Activated CD4-positive, alpha-beta memory T cell treated with anti-CD3 and anti-CD28 coated beads, Interleukin-2, amount 10 ng/mL, durations not matched to agents 7 days and 5 days (primary cell): ENCODE measurements around the gene EFTUD2. TPM values are rescaled to one million over a fixed set of nuclear protein-coding genes. Genes with fewer than 3 reads are reported as not detected.

Experiments used
- CTCF ChIA-PET: fragments of 350-600 bp; sonication (Branson Sonifier 250); formaldehyde crosslinking; loops from one replicate; lab custom pipeline; 2021; ENCODE audit warnings: antibody characterized with exemption, inconsistent platforms; lab: Charles Lee
- POLR2A ChIA-PET: fragments of 350-600 bp; sonication (Branson Sonifier 250); formaldehyde crosslinking; loops from one replicate; lab custom pipeline; 2021; ENCODE audit warnings: antibody characterized with exemption; lab: Charles Lee
- DNase-seq: peaks from one replicate; pipeline ENCODE4 v3.0.0-alpha.2; 2020
- H3K27ac Mint-ChIP-seq: one replicate; pipeline ENCODE4 v1.8.0; 2021; ENCODE audit warnings: mild to moderate bottlenecking, mixed read lengths
- H3K27me3 Mint-ChIP-seq: one replicate; pipeline ENCODE4 v1.8.0; 2021; ENCODE audit warnings: mixed read lengths
- H3K36me3 Mint-ChIP-seq: one replicate; pipeline ENCODE4 v1.8.0; 2021; ENCODE audit warnings: low read depth, mixed read lengths
- H3K4me1 Mint-ChIP-seq: one replicate; pipeline ENCODE4 v1.8.0; 2021; ENCODE audit warnings: mixed read lengths
- H3K4me3 Mint-ChIP-seq: one replicate; pipeline ENCODE4 v1.8.0; 2021; ENCODE audit warnings: mild to moderate bottlenecking, mixed read lengths
- H3K9me3 Mint-ChIP-seq: one replicate; pipeline ENCODE4 v1.8.0; 2021; ENCODE audit warnings: mixed read lengths
- total RNA-seq, 2 experiments: library from RNA; stranded (reverse); gene quantifications; one replicate each; pipeline ENCODE4 v1.2.3, GENCODE V29; 2021

Gene EFTUD2
- total RNA-seq, 2 experiments from 2014 or later = 102 to 114 TPM

DNA sequence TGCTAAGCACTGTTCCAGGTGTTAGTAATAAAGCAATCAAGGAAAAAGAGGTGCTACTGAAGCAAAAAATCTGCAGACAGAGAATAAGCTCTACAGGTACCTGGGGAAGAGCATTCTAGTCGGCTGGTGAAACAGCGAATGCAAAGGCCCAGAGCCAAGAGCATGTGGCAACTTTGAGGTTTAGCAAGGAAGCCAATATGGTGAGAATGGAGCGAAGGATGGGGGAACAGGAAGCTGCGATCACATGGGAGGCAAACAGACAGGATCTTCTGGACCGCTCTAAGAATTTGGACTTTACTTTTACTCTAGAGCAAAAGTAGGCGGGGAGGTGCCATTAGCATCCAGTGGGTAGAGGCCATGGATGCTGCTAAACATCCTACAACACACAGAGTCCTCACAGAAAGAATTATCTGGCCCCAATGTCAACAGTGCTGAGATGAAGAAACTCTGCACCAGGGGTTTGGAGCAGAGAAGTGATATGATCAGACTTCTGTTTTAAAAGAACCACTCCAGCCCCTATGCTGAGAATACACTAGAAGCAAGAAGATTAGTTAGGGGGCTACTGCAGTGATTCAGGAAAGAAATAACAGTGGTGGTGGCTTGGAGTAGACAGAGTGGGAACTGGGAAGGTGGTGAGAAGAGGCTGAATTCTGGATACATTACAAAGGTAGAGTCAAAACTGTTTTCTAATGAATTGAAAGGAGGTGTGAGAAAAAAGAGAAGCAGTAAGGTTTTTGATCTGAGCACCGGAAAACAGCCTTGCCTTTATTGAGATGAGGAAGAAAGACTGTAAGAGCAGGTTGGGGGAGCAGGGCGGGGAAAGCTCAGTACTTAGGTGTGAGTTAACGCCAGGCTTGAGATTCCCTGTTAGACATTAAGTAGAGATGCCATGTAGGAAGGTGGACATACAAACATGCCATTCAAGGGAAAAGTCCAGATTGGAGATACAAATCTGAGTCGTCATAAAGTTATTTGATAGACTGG lies 11.0 kb downstream of the EFTUD2 start:
- no peak overlapping the region for H3K27ac Mint-ChIP-seq
- POLR2A ChIA-PET = interaction anchor here (0.9 to 1.2 kb wide), 2 partner anchors 10 to 21 kb away, joined by 3 to 5 read pairs; no protein-coding TSS in a partner anchor
- H3K27me3 Mint-ChIP-seq = no peaks in the 10 kb centered on the region
- H3K4me3 Mint-ChIP-seq = no peak overlapping the region
- CTCF ChIA-PET = no interaction called here
- peaks cover 12% of the 10 kb centered on the region for H3K4me1 Mint-ChIP-seq
- peak; percentile 24 for DNase-seq
- peaks cover 35% of the 10 kb centered on the region for H3K36me3 Mint-ChIP-seq
- no peaks in the 10 kb centered on the region for H3K9me3 Mint-ChIP-seq

DNA sequence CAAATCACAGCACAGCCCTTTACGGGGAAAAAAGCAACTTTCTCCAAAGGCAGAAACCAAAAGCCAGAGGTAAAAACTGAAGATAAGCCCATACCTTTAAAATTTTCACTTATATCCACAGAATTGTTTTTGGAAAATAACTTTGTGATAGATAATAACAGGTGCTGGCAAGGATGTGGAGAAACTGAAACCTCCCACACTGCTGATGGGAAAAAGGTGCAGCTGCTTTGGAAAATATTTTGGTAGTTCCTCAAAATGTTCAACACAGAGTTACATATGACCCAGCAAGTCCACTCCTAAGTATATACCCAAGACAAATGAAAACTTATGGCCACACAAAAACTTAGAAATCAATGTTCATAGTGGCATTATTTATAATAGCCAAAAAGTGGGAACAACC lies 12.2 kb downstream of the EFTUD2 start:
- no peaks in the 10 kb centered on the region for H3K27me3 Mint-ChIP-seq
- H3K4me3 Mint-ChIP-seq = no peak overlapping the region
- peaks cover 11% of the 10 kb centered on the region for H3K4me1 Mint-ChIP-seq
- DNase-seq = no peak
- H3K9me3 Mint-ChIP-seq = no peaks in the 10 kb centered on the region
- H3K36me3 Mint-ChIP-seq = peaks cover 45% of the 10 kb centered on the region
- CTCF ChIA-PET = no interaction called here
- POLR2A ChIA-PET = no interaction called here
- H3K27ac Mint-ChIP-seq = no peak overlapping the region

DNA sequence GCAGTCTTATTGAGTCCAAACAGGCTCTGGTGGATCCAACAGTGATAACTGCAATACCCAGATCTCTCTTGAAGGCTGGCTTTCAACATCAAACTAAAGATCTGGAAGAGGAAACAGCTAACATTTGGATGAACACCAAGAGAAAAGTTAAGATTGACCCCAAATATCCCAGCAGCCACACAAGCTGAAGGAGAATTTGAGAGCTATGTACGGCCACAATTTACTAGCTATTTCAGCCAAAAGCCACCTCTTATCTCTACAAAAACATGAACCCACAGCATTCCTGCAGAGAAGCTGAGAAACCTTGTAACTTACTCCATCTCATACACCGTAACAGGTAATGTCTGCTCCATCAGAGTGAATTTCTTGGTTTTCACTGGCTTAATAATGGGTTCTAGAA lies 14.3 kb downstream of the EFTUD2 start:
- Mint-ChIP-seq H3K27ac (no peak overlapping the region), H3K9me3 (no peaks in the 10 kb centered on the region), H3K4me3 (no peak overlapping the region), H3K36me3 (peaks cover 49% of the 10 kb centered on the region), H3K4me1 (peaks cover 5% of the 10 kb centered on the region), H3K27me3 (no peaks in the 10 kb centered on the region)
- no peak for DNase-seq
- ChIA-PET CTCF (interaction anchor here (0.7 to 1.3 kb wide), 4 partner anchors 9 to 701 kb away, joined by 3 read pairs; partner anchors contain the start of gene ACBD4), POLR2A (interaction anchor here (0.8 to 1.8 kb wide), 2 partner anchors 9 to 14 kb away, joined by 3 to 7 read pairs; partner anchors contain the start of gene EFTUD2)

DNA sequence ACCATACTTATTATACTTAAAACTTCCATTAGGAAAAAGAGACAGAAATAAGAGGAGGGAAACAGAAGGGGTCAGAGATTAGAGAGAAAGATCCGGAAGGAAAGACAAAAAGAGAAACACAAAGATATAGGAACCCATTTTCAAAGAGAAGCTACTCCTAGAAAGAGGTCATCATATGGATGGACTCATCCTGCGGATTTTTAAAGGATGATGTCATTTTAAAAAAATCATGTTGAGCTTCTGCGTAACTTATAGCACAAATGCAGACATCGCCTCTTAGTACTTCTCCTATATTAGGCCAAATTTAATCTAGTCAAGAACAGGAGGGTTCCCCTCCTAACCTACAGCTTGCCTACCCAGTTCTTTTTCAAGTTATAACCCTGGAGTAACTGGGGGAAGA lies 18.1 kb downstream of the EFTUD2 start:
- Mint-ChIP-seq H3K27me3 (no peaks in the 10 kb centered on the region), H3K36me3 (peaks cover 70% of the 10 kb centered on the region), H3K4me1 (peaks cover 2% of the 10 kb centered on the region), H3K27ac (no peak overlapping the region), H3K4me3 (no peak overlapping the region), H3K9me3 (no peaks in the 10 kb centered on the region)
- no peak for DNase-seq
- ChIA-PET POLR2A (no interaction called here), CTCF (interaction anchor here (0.7 to 1.7 kb wide), 4 partner anchors 16 to 106 kb away, joined by 3 to 8 read pairs (median 6); partner anchors contain the start of gene EFTUD2)

DNA sequence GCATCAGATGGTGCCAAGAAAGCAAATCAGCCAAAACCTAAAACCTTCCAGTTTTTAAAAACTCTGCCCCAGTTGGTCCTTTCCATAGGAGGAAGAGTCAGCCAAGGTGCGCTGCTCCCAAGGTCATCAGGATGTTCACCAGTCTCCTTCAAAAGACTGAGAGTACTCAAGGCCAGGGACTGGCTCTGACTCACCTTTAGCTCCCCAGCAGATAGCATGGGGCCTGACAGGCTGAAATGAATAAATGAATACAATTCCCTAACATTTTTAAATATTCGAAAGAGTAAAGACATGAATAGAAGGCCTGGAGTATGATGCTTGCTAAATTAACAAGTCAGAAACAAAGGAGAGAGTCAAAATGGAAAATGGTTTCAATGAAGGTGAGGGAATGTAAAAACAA lies 19.2 kb downstream of the EFTUD2 start:
- H3K9me3 Mint-ChIP-seq = no peaks in the 10 kb centered on the region
- H3K27me3 Mint-ChIP-seq = no peaks in the 10 kb centered on the region

DNA sequence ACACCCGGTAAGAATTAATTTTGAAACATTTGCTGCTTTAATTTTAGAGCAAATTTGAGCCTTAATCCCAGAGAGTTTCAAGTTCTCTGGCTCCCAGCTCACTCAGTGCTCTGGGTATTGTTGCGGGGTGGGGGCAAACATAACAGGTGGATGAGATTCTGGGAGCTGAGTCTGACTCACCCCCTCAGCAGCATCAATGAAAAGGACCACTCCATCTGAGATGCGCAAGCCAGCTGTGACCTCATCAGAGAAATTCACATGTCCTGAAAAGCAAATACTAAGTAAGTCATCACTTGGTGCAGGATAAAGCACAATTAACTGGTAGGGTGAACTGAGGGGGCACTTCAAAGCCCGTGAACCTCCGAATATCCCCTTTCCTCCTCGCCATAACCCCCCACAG lies 19.9 kb downstream of the EFTUD2 start:
- POLR2A ChIA-PET = interaction anchor here (1.7 kb wide), 1 partner anchor 20 kb away, joined by 4 read pairs; a partner anchor contains a TSS
- Mint-ChIP-seq H3K4me3 (no peak overlapping the region), H3K4me1 (peaks cover 2% of the 10 kb centered on the region), H3K27ac (no peak overlapping the region), H3K36me3 (peaks cover 62% of the 10 kb centered on the region), H3K27me3 (no peaks in the 10 kb centered on the region), H3K9me3 (no peaks in the 10 kb centered on the region)
- DNase-seq = no peak
- CTCF ChIA-PET = interaction anchor here (1.0 to 5.2 kb wide), 8 partner anchors 12 to 256 kb away, joined by 3 to 31 read pairs (median 6); partner anchors contain the start of gene ACBD4

More for the DNA sequence above, 19.2 kb downstream of the EFTUD2 start:
- Mint-ChIP-seq H3K4me1 (peaks cover 2% of the 10 kb centered on the region), H3K36me3 (peaks cover 69% of the 10 kb centered on the region), H3K4me3 (no peak overlapping the region), H3K27ac (no peak overlapping the region)
- ChIA-PET POLR2A (no interaction called here), CTCF (interaction anchor here (1.1 to 2.4 kb wide), 3 partner anchors 12 to 101 kb away, joined by 3 to 7 read pairs (median 6); partner anchors contain the start of gene EFTUD2)
- no peak for DNase-seq

DNA sequence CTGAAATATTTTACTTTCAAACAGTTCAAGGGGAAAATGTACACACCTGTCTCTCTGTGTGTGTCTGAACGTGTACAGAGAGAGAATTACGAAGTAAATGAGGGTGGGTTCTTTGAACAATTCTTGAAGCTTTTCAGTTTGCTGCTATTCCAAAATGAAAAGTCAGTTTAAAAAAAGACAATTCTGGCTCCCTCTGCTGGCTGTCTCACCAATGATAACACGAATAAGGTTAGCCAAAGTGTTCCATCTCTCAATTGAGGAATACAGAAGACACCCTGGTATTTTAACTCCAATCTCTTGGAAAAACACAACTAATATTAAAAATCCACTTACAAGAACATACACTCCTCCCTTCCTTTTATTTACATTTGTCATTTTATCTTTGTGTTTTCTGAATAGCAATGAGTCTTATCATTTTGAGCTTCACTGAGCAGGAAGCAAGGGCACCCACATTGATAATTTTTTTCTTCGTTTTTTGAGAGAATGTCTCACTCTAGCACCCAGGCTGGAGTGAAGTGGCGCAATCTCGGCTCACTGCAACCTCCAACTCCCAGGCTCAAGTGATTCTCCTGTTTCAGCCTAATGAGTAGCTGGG lies 20.5 kb downstream of the EFTUD2 start:
- no peak overlapping the region for H3K27ac Mint-ChIP-seq

DNA sequence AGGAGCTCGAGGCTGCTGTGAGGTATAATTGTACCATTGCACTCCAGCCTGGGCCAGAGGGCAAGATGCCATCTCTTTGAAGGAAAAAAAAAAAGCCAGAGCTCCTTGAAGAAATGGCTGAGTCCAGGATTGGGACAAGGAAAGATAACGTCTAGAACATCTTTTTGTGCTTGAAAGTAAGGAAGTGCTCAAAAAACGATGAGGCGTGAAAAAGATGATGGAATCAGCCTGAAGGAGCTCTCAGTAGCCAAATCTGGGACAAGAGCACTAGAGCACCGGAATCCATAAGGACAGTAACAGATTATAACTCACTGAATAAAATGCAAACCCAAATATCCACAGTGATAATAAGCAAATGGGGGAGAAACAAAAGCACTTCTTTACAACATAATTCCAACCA lies 22.1 kb downstream of the EFTUD2 start:
- ChIA-PET POLR2A (no interaction called here), CTCF (interaction anchor here (0.6 to 5.2 kb wide), 3 partner anchors 11 to 597 kb away, joined by 3 to 31 read pairs (median 6); no protein-coding TSS in a partner anchor)
- Mint-ChIP-seq H3K9me3 (no peaks in the 10 kb centered on the region), H3K4me1 (peaks cover 2% of the 10 kb centered on the region), H3K36me3 (peaks cover 53% of the 10 kb centered on the region), H3K27ac (no peak overlapping the region), H3K27me3 (no peaks in the 10 kb centered on the region), H3K4me3 (no peak overlapping the region)
- DNase-seq = no peak

More for the DNA sequence above, 20.5 kb downstream of the EFTUD2 start:
- Mint-ChIP-seq H3K36me3 (peaks cover 63% of the 10 kb centered on the region), H3K4me3 (no peak overlapping the region), H3K4me1 (peaks cover 2% of the 10 kb centered on the region), H3K9me3 (no peaks in the 10 kb centered on the region), H3K27me3 (no peaks in the 10 kb centered on the region)
- DNase-seq = no peak
- POLR2A ChIA-PET = interaction anchor here (1.7 kb wide), 1 partner anchor 21 kb away, joined by 4 read pairs; a partner anchor contains a TSS
- CTCF ChIA-PET = interaction anchor here (0.8 to 5.2 kb wide), 11 partner anchors 11 to 257 kb away, joined by 3 to 31 read pairs (median 5); partner anchors contain the start of gene ACBD4

DNA sequence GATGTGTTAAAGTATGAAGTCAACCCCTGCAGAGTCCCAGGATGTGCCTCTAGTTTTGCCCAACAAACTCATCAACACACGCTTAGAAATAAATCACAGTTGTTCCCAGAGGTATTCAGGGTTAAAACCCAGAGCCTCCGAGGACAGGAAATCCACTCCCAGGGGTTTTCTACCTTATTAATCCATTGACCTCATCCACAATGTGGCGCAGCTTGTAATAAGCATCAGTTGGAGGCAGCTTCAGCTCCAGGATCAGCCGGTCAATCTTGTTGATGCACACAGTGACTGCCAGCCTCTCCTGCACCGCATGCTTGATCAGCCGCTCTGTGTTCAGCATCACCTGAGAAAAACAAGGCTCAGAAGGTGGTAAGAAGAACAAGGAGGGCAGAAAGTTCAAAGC lies 23.5 kb downstream of the EFTUD2 start:
- POLR2A ChIA-PET = no interaction called here
- Mint-ChIP-seq H3K9me3 (no peaks in the 10 kb centered on the region), H3K4me3 (no peak overlapping the region), H3K4me1 (peaks cover 2% of the 10 kb centered on the region), H3K27ac (no peak overlapping the region), H3K27me3 (no peaks in the 10 kb centered on the region), H3K36me3 (peaks cover 51% of the 10 kb centered on the region)
- CTCF ChIA-PET = interaction anchor here (0.8 to 5.2 kb wide), 2 partner anchors 9 to 10 kb away, joined by 3 to 31 read pairs; no protein-coding TSS in a partner anchor
- DNase-seq = no peak

DNA sequence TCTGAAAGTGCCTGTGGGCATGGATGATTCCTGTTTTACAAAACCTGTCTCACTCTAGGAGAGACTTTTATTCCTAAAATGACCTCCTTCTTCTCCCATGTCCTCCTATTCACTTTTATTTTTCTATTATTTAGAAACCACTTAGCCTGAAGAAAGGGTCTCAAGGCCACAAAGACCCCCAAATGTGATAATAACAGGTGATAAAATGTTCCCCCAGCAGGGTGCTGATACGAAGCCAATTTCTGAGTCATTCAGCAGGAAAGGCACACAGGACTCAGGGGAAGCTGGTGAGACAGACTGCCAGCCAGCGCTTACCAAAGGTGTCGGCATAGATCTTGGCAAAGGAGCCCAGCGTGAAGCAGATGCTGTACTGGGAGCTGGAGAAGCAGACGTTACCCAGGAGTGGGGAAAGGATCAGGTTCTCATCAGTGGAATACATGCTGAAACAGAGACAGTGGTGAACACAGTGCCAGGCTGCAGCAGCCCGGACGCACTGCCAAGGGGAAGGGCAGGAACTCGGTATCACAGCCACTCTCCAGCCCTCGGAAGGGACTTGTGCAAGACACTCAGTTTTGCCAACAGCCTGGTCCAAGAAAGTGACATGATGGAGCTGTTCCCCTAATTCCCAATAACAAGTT lies 27.0 kb downstream of the EFTUD2 start:
- ChIA-PET POLR2A (no interaction called here), CTCF (no interaction called here)
- DNase-seq = no peak
- Mint-ChIP-seq H3K27me3 (no peaks in the 10 kb centered on the region), H3K4me3 (no peak overlapping the region), H3K4me1 (no peaks in the 10 kb centered on the region), H3K9me3 (no peaks in the 10 kb centered on the region), H3K36me3 (peaks cover 44% of the 10 kb centered on the region), H3K27ac (no peak overlapping the region)

DNA sequence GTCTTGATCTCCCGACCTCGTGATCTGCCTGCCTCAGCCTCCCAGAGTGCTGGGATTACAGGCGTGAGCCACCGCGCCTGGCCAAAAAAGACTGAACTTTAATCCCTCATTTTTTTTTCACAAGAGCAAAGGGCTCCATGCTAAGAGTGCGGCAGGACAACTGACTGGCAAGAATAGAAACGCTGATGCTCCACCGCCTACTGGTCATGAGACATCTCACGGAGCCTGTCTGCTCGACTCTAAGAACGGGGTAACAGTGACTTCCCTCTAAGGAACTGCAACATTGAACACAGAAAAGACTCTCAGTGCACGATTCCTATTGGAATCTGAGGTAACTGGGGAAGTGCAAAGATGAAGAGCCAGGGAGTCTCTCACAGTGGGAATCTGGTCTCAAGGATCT lies 27.7 kb downstream of the EFTUD2 start:
- DNase-seq = no peak
- Mint-ChIP-seq H3K4me1 (no peaks in the 10 kb centered on the region), H3K9me3 (no peaks in the 10 kb centered on the region), H3K27ac (no peak overlapping the region), H3K4me3 (no peak overlapping the region), H3K27me3 (no peaks in the 10 kb centered on the region), H3K36me3 (peaks cover 40% of the 10 kb centered on the region)
- POLR2A ChIA-PET = no interaction called here
- CTCF ChIA-PET = no interaction called here

DNA sequence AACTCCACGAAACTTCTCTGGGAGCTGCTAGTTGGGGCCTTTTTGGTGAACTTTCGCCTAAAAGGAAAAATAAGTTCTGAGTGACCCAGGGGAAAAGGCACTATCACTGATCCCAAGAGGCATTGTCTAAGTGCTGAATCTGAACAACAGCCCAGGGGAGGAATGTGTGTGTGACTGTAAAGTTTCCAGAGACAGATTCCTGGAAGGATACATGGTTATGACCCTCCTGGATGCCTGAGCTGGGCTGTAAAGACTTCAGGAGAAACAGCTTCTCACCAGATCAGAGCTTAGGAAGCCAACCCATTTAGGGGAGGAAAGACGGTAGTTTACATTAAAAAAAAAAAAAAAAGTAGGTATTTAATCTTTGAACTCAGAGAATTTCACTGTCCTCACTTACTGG lies 31.4 kb downstream of the EFTUD2 start:
- ChIA-PET POLR2A (interaction anchor here (1.4 kb wide), 1 partner anchor 15 kb away, joined by 3 read pairs; no protein-coding TSS in a partner anchor), CTCF (interaction anchor here (1.4 to 10.5 kb wide), 3 partner anchors 9 to 90 kb away, joined by 5 to 144 read pairs (median 31); no protein-coding TSS in a partner anchor)
- H3K9me3 Mint-ChIP-seq = no peaks in the 10 kb centered on the region
- no peak overlapping the region for H3K4me3 Mint-ChIP-seq
- no peaks in the 10 kb centered on the region for H3K4me1 Mint-ChIP-seq
- H3K27me3 Mint-ChIP-seq = no peaks in the 10 kb centered on the region
- DNase-seq = no peak
- peaks cover 53% of the 10 kb centered on the region for H3K36me3 Mint-ChIP-seq
- H3K27ac Mint-ChIP-seq = no peak overlapping the region
